GM19025 (cell line): Measurements from ENCODE around the gene PCNA.

Experiments
- ATAC-seq: cut with Tn5 transposase; IDR thresholded peaks from one replicate; pipeline ENCODE4 v1.9.1; 2021; ENCODE audit warnings: mild to moderate bottlenecking, low read depth, moderate library complexity; ENCODE audit not compliant: unreplicated experiment

Gene PCNA

GRCh38 chr20:5145365-5146098 lies 25.8 kb upstream of the PCNA start:
- ATAC-seq = no peak

- ATAC-seq = no peak
Observed at GRCh38 chr20:5143851-5144250, 24.1 kb upstream of the PCNA start.

GRCh38 chr20:5141615-5142014 lies 21.9 kb upstream of the PCNA start:
- no peak for ATAC-seq

- ATAC-seq = no peak
Observed at GRCh38 chr20:5140195-5140594, 20.4 kb upstream of the PCNA start.

GRCh38 chr20:5136096-5136495 lies 16.3 kb upstream of the PCNA start:
- peak; percentile 30 for ATAC-seq

- ATAC-seq = peak; percentile 59
Observed at GRCh38 chr20:5135363-5136012, 15.7 kb upstream of the PCNA start.

GRCh38 chr20:5133998-5134397 lies 14.2 kb upstream of the PCNA start:
- no peak for ATAC-seq

- no peak for ATAC-seq
Observed at GRCh38 chr20:5131502-5131901, 11.7 kb upstream of the PCNA start.

GRCh38 chr20:5128886-5129285 lies 9.1 kb upstream of the PCNA start:
- no peak for ATAC-seq

- no peak for ATAC-seq
Observed at GRCh38 chr20:5127859-5128424, 8.2 kb upstream of the PCNA start.

GRCh38 chr20:5127204-5127858 lies 7.6 kb upstream of the PCNA start:
- ATAC-seq = peak; percentile 7

GRCh38 chr20:5126512-5127203 lies 6.9 kb upstream of the PCNA start, which contains the start of gene CDS2:
TSS of gene CDS2 (plus strand) at chr20:5127008. CDS start at chr20:5127093, 85 bp downstream.
- ATAC-seq = peak; percentile 90

- ATAC-seq = no peak
Observed at GRCh38 chr20:5122873-5123260, 3.1 kb upstream of the PCNA start.

GRCh38 chr20:5120185-5120476 lies 373 bp upstream of the PCNA start:
- ATAC-seq = no peak

- ATAC-seq = no peak
Observed at GRCh38 chr20:5119143-5119434, 669 bp downstream of the PCNA start.

- ATAC-seq = no peak
Observed at GRCh38 chr20:5118220-5119142, 1.3 kb downstream of the PCNA start.

- ATAC-seq = no peak
Observed at GRCh38 chr20:5116875-5117274, 2.9 kb downstream of the PCNA start.

- ATAC-seq = no peak
Observed at GRCh38 chr20:5114403-5114802, 5.4 kb downstream of the PCNA start.

- ATAC-seq = no peak
Observed at GRCh38 chr20:5113615-5113986, 6.2 kb downstream of the PCNA start.

- no peak for ATAC-seq
Observed at GRCh38 chr20:5109276-5109675, 10.5 kb downstream of the PCNA start.
